ENCODE measurements around the gene TBC1D5. TPM values are rescaled to one million over a fixed set of nuclear protein-coding genes. Genes with fewer than 3 reads are reported as not detected.

The TBC1D5 gene
- total and polyA plus RNA-seq, 2 donors (not counting 1 experiment from before 2014, with no cell fraction given): 22.6 to 111 TPM

GRCh38 chr3:17367171-17367570 lies 375.3 kb downstream of the TBC1D5 start:
- H3K4me2 ChIP-seq (replicated peaks; ENCODE audit: low read depth, low read length, poor library complexity, severe bottlenecking): no peak overlapping the region
- no peak overlapping the region for H2AFZ ChIP-seq (ENCODE audit: insufficient read depth, low read depth, low read length, poor library complexity, severe bottlenecking)
- intact Hi-C loops (cut with micrococcal nuclease): no loop called here
- ATAC-seq (ENCODE audit: low read depth) (no peak), DNase-seq (no peak)
- ChIA-PET POLR2A (no interaction called here), CTCF (no interaction called here)
- H3K4me3 Mint-ChIP-seq: no peak overlapping the region
- no peak for TF ChIP-seq EZH2 (IDR thresholded peaks at IDR 0.05; ENCODE audit: borderline replicate concordance, insufficient read depth, low read depth, low read length, poor library complexity, severe bottlenecking)
- TF ChIP-seq CTCF (IDR thresholded peaks at IDR 0.05): no peak
- H3K4me3 ChIP-seq (ENCODE audit: control extremely low read depth in 1 of 5, extremely low read depth in 1 of 5, insufficient read depth in 1 of 5, low read depth in 2 of 5, low read length in 4 of 5): no peak overlapping the region
- no peaks in the 10 kb centered on the region for H4K20me1 ChIP-seq (ENCODE audit: control insufficient read depth, insufficient read depth, low read length, poor library complexity, severe bottlenecking)
- H3K27me3 Mint-ChIP-seq: no peaks in the 10 kb centered on the region
- no peak overlapping the region for H3K27ac Mint-ChIP-seq
- no CpG with 5 or more reads among the region's 1 CpG for WGBS (ENCODE audit: insufficient coverage)
- no peaks in the 10 kb centered on the region for H3K9me3 Mint-ChIP-seq (ENCODE audit: insufficient read depth)
- H3K27ac ChIP-seq (ENCODE audit: low read length in 2 of 2): no peak overlapping the region
- H3K79me2 ChIP-seq (ENCODE audit: control insufficient read depth, insufficient read depth, low read length): no peaks in the 10 kb centered on the region
- no peaks in the 10 kb centered on the region for H3K4me1 Mint-ChIP-seq
- peaks cover 6 to 20% of the 10 kb centered on the region in 2 experiments for H3K36me3 ChIP-seq (replicated peaks in 1 of 2; ENCODE audit: control extremely low read depth in 1 of 2, control insufficient read depth in 1 of 2, extremely low read depth in 1 of 2, insufficient read depth in 2 of 2, low read length in 1 of 2)
- H3K27me3 ChIP-seq (replicated peaks in 1 of 4; ENCODE audit: control extremely low read depth in 1 of 4, control insufficient read depth in 3 of 4, insufficient read depth in 4 of 4, low read length in 3 of 4): no peaks in the 10 kb centered on the region
- H3K9ac ChIP-seq (ENCODE audit: low read length): no peak overlapping the region
- H3K4me1 ChIP-seq (ENCODE audit: control insufficient read depth in 2 of 2, insufficient read depth in 2 of 2, low read length in 2 of 2): no peaks in the 10 kb centered on the region
- H3K9me3 ChIP-seq (ENCODE audit: control extremely low read depth in 1 of 3, control insufficient read depth in 2 of 3, insufficient read depth in 1 of 3, low read length in 2 of 3): no peaks in the 10 kb centered on the region

GRCh38 chr3:17360991-17361390 lies 381.4 kb downstream of the TBC1D5 start:
- no peak for ATAC-seq (ENCODE audit: low read depth)
- no CpG with 5 or more reads among the region's 3 CpGs for WGBS (ENCODE audit: insufficient coverage)
- Histone ChIP-seq H3K36me3 (replicated peaks in 1 of 2; ENCODE audit: control extremely low read depth in 1 of 2, control insufficient read depth in 1 of 2, extremely low read depth in 1 of 2, insufficient read depth in 2 of 2, low read length in 1 of 2) (peaks cover 0 to 4% of the 10 kb centered on the region in 2 experiments), H3K79me2 (ENCODE audit: control insufficient read depth, insufficient read depth, low read length) (no peaks in the 10 kb centered on the region), H3K9ac (ENCODE audit: low read length) (no peak overlapping the region), H3K9me3 (ENCODE audit: control extremely low read depth in 1 of 3, control insufficient read depth in 2 of 3, insufficient read depth in 1 of 3, low read length in 2 of 3) (no peaks in the 10 kb centered on the region), H2AFZ (ENCODE audit: insufficient read depth, low read depth, low read length, poor library complexity, severe bottlenecking) (no peak overlapping the region), H4K20me1 (ENCODE audit: control insufficient read depth, insufficient read depth, low read length, poor library complexity, severe bottlenecking) (no peaks in the 10 kb centered on the region), H3K4me2 (replicated peaks; ENCODE audit: low read depth, low read length, poor library complexity, severe bottlenecking) (no peak overlapping the region), H3K27me3 (replicated peaks in 1 of 4; ENCODE audit: control extremely low read depth in 1 of 4, control insufficient read depth in 3 of 4, insufficient read depth in 4 of 4, low read length in 3 of 4) (no peaks in the 10 kb centered on the region), H3K4me1 (ENCODE audit: control insufficient read depth in 2 of 2, insufficient read depth in 2 of 2, low read length in 2 of 2) (no peaks in the 10 kb centered on the region), H3K4me3 (ENCODE audit: control extremely low read depth in 1 of 5, extremely low read depth in 1 of 5, insufficient read depth in 1 of 5, low read depth in 2 of 5, low read length in 4 of 5) (no peak overlapping the region), H3K27ac (ENCODE audit: low read length in 2 of 2) (no peak overlapping the region)
- ChIA-PET CTCF (no interaction called here), POLR2A (no interaction called here)
- Mint-ChIP-seq H3K27ac (no peak overlapping the region), H3K27me3 (no peaks in the 10 kb centered on the region), H3K4me1 (no peaks in the 10 kb centered on the region), H3K9me3 (ENCODE audit: insufficient read depth) (no peaks in the 10 kb centered on the region), H3K4me3 (no peak overlapping the region)
- TF ChIP-seq CTCF (IDR thresholded peaks at IDR 0.05) (no peak), EZH2 (IDR thresholded peaks at IDR 0.05; ENCODE audit: borderline replicate concordance, insufficient read depth, low read depth, low read length, poor library complexity, severe bottlenecking) (no peak)
- no peak for DNase-seq
- intact Hi-C loops (cut with micrococcal nuclease): no loop called here

Measured in B cell (primary cell).